Heart right ventricle (tissue), 16 donors: ENCODE data around the gene NEK7. TPM values are rescaled to one million over a fixed set of nuclear protein-coding genes. Genes with fewer than 3 reads are reported as not detected.
"Not testable (repeated sequence)": the region's sequence is repeated elsewhere in the genome, so short reads cannot be mapped to it uniquely, and the experiment has no call there.

Source experiments
- ATAC-seq, 8 donors: fragments of 200-7000 bp; cut with Tn5 transposase; one replicate each; pipeline ENCODE4 v1.9.1; 2020; ENCODE audit warnings: mild to moderate bottlenecking in 8 of 8, moderate library complexity in 8 of 8, moderate number of reproducible peaks in 1 of 8
- DNase-seq, 2 donors: peaks; one replicate each; pipeline ENCODE4 v3.0.0-alpha.2; 2020
- H3K27ac ChIP-seq, 10 donors: fragments of 200-600 bp; sonication (generic) in 2 of 10; one replicate each; pipeline versions ENCODE4 v1.5.0 to v1.8.0; 2020 to 2022; ENCODE audit warnings: mild to moderate bottlenecking in 3 of 10
- H3K27me3 ChIP-seq, 7 donors: fragments of 200-600 bp; one replicate each; pipeline ENCODE4 v1.8.0; 2021 to 2022; ENCODE audit warnings: mild to moderate bottlenecking in 2 of 7
- H3K36me3 ChIP-seq, 9 donors: fragments of 200-600 bp; sonication (generic) in 1 of 9; one replicate each; pipeline versions ENCODE4 v1.5.0 to v1.8.0; 2020 to 2022; ENCODE audit warnings: mild to moderate bottlenecking in 2 of 9
- H3K4me1 ChIP-seq, 9 donors: fragments of 200-600 bp; sonication (generic) in 1 of 9; one replicate each; pipeline versions ENCODE4 v1.5.0 to v1.8.0; 2020 to 2022; ENCODE audit warnings: mild to moderate bottlenecking in 4 of 9
- H3K4me3 ChIP-seq, 10 donors: fragments of 200-600 bp; sonication (generic) in 2 of 10; one replicate each; pipeline versions ENCODE4 v1.5.0 to v1.8.0; 2020 to 2022; ENCODE audit warnings: mild to moderate bottlenecking in 7 of 10, moderate library complexity in 2 of 10
- H3K9me3 ChIP-seq, 11 donors: fragments of 200-600 bp in 10 of 11; sonication (generic) in 2 of 11; one replicate each; pipeline versions ENCODE4 v1.5.0 to v1.8.0; 2013 to 2022; ENCODE audit warnings: mild to moderate bottlenecking in 2 of 11, control low read depth in 1 of 11, moderate library complexity in 1 of 11
- WGBS, 2 donors: extraction: QIAGEN DNeasy Blood & Tissue Kit; methylation state at CpG; one replicate each; pipeline ENCODE4 v1.1.7; 2013; ENCODE audit warnings: inconsistent platforms in 1 of 2; 5-methylcytosine and 5-hydroxymethylcytosine counted together
- intact Hi-C, 10 donors: fragments of 100-400 bp; cut with DNase I; formaldehyde crosslinking; loops; one replicate each; pipeline versions ENCODE4 v1.11.1 to v1.14.2; 2022
- polyA plus RNA-seq, 2 donors: library from polyadenylated mRNA; stranded (reverse); fragments of 200-250 nt; gene quantifications; one replicate each; pipeline ENCODE4 v1.2.3, GENCODE V29; 2013
- total RNA-seq, 10 donors: library from RNA; stranded (reverse); fragmentation: NEBNext Ultra II Directional in 3 of 10; extraction: Animal tissue kit (Norgen Biotek cat#: 25700) in 3 of 10; gene quantifications; one replicate each; pipeline versions ENCODE4 v1.2.1 to v1.2.4, GENCODE V29; 2021 to 2023
- TF ChIP-seq, protein P1 (sequence below), 9 donors: fragments of 200-600 bp; sonication (generic) in 2 of 9; IDR thresholded peaks; one replicate each; pipeline versions ENCODE4 v1.5.0 to v1.8.0; 2021 to 2022; ENCODE audit warnings: antibody characterized with exemption in 9 of 9, mild to moderate bottlenecking in 5 of 9, moderate library complexity in 1 of 9
- donor health status: Arrhythmogenic right ventricular cardiomyopathy.
- donor health status: ischemic (EF 13 %, LVEDD 7.1; RV severe dilation, severe dysfunction).
- donor health status: healthy with polysubstance abuse.
- donor health status: DM: no; HTN: yes; CAD: no.
- donor health status: DM: no; HTN: no; CAD: no.
- donor health status: ischemic (EF 25% LVEDD 6.9; RV normal size, moderate dysfunction).
- donor health status: ischemic (EF 25% LVEDD 5.7; RV mildly dilated, moderate dysfunction).
- donor health status: healthy.
- donor health status: DM: yes; HTN: yes; CAD: no.
- donor health status: Ischemic cardiomyopathy.
- donor health status: ischemic (EF 35%, LVEDD 5.7; RV mildly dilated, moderate dysfunction).
- donor health status: nonischemic (EF 11% LVEDD 7.7; RV severe dilation, severe dysfunction).
- donor health status: DM: yes; HTN: yes; CAD: no.
- donor health status: PGD.
- donor health status: ischemic (EF 29% LVEDD 5.4; RV normal size, mild dysfunction).
- donor health status: nonischemic (EF 23%, LVEDD 6.1; RV moderate dilation, normal function).

Gene NEK7
- total and polyA plus RNA-seq, 12 donors: 57.3 to 279 (median 207) TPM

DNA sequence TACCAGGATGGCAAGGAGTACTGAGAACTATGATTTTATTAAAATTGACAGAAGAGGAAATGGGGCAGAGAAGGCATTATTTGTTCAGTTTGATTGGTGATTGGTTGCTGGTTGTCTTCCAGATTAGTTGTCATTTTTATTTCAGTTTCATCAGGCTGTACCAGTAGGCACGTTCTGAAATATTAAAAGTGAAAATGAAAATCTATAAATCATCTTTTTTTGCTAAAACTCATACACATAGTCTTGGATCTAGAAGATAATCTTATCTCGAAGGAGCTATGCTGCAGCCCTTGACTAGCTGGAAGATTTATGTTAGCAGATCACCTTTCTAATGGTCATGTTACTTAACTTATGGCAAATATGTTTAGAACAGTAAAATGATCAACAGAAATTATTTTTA lies 29.0 kb downstream of the NEK7 start:
- Histone ChIP-seq H3K9me3 (no peaks in the 10 kb centered on the region), H3K4me1 (peaks cover 0 to 93% (median 71%) of the 10 kb centered on the region in 9 donors), H3K27me3 (no peaks in the 10 kb centered on the region), H3K27ac (no peak overlapping the region), H3K4me3 (no peak overlapping the region), H3K36me3 (no peaks in the 10 kb centered on the region)
- ATAC-seq: no peak
- intact Hi-C loops: no loop called here
- 63 to 69% methylated on average over 2 of the region's 2 CpGs for WGBS, 2 donors
- no peak for DNase-seq
- TF ChIP-seq, protein P1, sequence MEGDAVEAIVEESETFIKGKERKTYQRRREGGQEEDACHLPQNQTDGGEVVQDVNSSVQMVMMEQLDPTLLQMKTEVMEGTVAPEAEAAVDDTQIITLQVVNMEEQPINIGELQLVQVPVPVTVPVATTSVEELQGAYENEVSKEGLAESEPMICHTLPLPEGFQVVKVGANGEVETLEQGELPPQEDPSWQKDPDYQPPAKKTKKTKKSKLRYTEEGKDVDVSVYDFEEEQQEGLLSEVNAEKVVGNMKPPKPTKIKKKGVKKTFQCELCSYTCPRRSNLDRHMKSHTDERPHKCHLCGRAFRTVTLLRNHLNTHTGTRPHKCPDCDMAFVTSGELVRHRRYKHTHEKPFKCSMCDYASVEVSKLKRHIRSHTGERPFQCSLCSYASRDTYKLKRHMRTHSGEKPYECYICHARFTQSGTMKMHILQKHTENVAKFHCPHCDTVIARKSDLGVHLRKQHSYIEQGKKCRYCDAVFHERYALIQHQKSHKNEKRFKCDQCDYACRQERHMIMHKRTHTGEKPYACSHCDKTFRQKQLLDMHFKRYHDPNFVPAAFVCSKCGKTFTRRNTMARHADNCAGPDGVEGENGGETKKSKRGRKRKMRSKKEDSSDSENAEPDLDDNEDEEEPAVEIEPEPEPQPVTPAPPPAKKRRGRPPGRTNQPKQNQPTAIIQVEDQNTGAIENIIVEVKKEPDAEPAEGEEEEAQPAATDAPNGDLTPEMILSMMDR (IDR thresholded peaks at IDR 0.05): no peak

DNA sequence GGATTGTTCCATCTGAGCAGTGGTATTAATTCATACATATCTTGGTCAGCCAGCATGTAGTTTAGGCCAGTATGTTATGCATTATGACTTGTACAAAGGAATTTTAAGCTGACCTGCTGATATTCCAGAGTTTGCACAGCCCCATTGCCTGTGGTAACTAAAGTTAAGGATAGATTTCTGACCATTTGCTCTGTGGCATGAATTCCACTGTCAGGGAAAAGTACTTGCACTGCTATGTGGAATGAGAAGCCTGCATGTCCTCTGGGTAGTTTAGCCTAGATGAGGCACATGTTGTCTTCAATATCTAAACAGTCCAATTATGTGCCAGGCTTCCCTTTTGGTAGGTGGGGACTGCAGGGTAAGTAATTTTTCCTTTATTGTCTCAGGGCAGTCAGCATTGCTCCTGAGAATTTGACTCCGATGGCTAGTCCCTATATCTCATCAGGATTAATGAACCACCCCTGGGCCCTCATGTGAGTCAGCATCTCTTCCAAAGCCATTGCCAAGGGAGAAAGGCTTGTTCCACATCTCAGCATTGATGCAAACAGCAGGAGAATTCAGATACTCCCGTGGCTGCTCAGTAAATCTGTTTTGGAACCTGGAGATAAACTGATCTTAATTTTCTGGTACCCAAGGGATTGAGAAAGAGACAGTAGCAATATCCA lies 30.2 kb downstream of the NEK7 start:
- Histone ChIP-seq H3K4me3 (no peak overlapping the region), H3K27ac (peak overlapping the region in 3 of 10 donors; percentile 3 to 52 (median 28)), H3K9me3 (no peaks in the 10 kb centered on the region), H3K4me1 (peaks cover 0 to 95% (median 76%) of the 10 kb centered on the region in 9 donors), H3K27me3 (no peaks in the 10 kb centered on the region), H3K36me3 (no peaks in the 10 kb centered on the region)
- TF ChIP-seq, protein P1 (IDR thresholded peaks at IDR 0.05): no peak
- DNase-seq (no peak), ATAC-seq (peak in 5 of 8 donors; percentile 17 to 57 (median 32))
- WGBS, 2 donors: 82 to 84% methylated on average over 2 of the region's 2 CpGs
- intact Hi-C loops: no loop called here

DNA sequence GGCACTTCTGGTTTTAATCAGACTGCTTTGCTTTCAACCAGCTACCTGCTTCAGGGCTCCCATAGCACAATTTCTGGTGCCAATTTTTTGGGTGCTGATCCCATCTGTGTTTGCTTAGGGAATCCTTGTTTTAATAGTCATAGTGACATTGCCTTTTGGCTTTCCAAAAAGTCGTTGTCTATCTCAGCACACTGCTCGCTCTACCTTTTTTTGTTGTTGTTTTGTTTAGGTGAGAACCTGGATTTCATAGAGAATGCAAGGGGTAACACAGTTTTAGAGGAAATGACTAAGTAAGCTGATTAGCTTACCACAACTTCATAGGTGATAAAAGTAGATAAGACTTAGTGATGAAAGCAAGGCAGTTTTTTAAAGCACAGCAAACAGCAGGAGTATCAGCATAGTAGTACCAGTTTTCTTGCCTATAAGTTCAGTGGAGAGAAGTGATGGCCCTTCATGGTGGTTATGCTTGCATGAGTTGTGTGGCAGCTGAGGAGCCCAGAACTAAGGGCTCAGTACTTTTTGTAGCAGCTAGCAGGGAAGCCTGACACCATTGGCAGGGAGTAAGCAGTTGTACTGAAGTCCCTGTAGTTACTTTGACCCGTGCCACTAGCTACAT lies 31.3 kb downstream of the NEK7 start:
- Histone ChIP-seq H3K4me3 (no peak overlapping the region), H3K36me3 (no peaks in the 10 kb centered on the region), H3K27me3 (no peaks in the 10 kb centered on the region), H3K4me1 (peaks cover 0 to 94% (median 86%) of the 10 kb centered on the region in 9 donors), H3K9me3 (no peaks in the 10 kb centered on the region), H3K27ac (peak overlapping the region in 2 of 10 donors; percentile 28 to 52)
- 68 to 71% methylated on average over 3 of the region's 3 CpGs for WGBS, 2 donors
- TF ChIP-seq, protein P1 (IDR thresholded peaks at IDR 0.05): no peak
- no peak for DNase-seq
- ATAC-seq: peak in 5 of 8 donors; percentile 25 to 40 (median 38)
- intact Hi-C loops: no loop called here

DNA sequence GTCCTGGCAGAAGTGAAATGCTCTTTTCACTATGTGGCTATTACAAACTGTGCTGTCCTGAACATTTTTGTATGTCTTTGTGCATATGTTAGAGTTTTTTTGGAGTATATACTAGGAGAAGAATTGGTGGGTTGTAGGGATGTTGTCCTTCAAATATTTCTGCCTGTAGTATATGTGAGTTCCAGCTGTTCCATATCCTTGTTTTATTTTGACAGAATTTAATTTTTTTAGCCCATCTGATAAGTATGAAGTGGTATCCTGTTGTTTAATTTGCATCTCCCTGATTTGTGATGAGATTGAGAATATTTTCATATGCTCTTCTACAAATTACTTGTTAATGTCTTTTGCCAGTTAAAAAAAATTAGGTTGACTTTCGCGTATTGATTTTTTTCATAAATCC lies 34.3 kb downstream of the NEK7 start:
- Histone ChIP-seq H3K36me3 (no peaks in the 10 kb centered on the region), H3K4me1 (peaks cover 0 to 78% (median 72%) of the 10 kb centered on the region in 9 donors), H3K27me3 (no peaks in the 10 kb centered on the region), H3K9me3 (no peaks in the 10 kb centered on the region), H3K27ac (no peak overlapping the region), H3K4me3 (no peak overlapping the region)
- intact Hi-C loops: no loop called here
- 81 to 99% methylated on average over 2 of the region's 2 CpGs for WGBS, 2 donors
- ATAC-seq: no peak
- TF ChIP-seq, protein P1 (IDR thresholded peaks at IDR 0.05): no peak
- DNase-seq: no peak

DNA sequence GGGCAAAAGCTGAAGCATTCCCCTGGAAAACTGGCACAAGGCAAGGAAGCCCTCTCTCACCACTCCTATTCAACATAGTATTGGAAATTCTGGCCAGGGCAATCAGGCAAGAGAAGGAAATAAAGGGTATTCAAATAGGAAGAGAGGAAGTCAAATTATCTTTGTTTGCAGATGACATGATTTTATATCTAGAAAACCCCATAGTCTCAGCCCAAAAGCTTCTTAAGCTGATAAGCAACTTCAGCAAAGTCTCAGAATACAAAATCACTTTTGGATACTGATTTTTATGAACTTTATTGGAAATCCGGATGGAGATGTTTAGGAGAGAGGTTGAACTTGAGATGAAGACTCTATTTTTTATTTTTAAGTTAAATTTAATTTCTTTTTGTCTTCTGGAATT lies 37.1 kb downstream of the NEK7 start:
- intact Hi-C loops, H3K27ac ChIP-seq, H3K27me3 ChIP-seq, ATAC-seq, H3K9me3 ChIP-seq, DNase-seq, H3K36me3 ChIP-seq, H3K4me3 ChIP-seq: not testable (repeated sequence)
- 92 to 94% methylated on average over 1 of the region's 1 CpG for WGBS, 2 donors
- H3K4me1 ChIP-seq: peaks cover 0 to 81% (median 60%) of the 10 kb centered on the region in 9 donors
